ENCODE data around the gene DUSP9.

DNA sequence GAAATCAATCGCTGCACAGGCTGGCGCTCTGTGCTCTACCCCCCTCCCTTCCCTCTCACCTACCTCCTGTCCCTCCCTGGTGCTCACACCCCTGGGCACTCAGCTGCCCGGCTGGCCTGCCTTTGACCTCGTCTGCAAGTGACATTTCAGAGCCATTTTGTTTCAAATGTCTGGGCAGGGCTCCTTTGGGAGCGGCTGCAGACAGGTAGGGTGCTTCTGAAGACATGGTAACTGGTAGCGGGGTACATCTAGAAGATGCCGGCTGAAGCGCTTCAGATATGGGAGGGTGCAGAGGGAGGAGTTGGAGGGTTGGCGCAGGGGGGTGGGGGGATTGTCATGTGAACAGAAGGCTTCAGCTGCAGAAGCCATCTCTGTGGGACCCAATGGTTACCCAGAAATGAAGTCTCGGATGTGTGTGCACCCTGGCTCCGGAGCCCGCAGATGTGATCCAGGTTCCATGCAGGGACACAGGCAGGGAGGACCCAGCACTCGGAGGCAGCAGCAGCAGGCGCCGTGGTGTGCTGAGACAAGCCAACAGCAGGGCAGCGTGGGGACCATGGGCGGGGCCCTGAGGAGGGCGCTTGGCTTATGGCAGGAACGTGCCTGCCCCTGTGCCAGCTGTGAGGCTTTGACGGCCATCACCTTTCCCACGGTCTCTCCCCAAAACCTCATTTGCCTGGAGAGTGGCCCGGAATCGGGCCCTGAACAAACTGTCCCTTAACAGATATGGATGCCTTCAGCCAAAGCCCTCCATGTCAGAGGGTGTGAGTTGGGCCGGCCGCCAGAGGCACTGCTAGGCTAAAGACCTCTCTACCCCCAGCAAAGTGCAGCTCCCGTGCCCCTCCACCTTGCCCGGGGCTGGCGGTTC, 7.6 kb upstream of the DUSP9 start:
- no peak for TF ChIP-seq EZH2phosphoT487 (IDR thresholded peaks at IDR 0.05; ENCODE audit: borderline replicate concordance, low read length)
- TF ChIP-seq, protein P1, sequence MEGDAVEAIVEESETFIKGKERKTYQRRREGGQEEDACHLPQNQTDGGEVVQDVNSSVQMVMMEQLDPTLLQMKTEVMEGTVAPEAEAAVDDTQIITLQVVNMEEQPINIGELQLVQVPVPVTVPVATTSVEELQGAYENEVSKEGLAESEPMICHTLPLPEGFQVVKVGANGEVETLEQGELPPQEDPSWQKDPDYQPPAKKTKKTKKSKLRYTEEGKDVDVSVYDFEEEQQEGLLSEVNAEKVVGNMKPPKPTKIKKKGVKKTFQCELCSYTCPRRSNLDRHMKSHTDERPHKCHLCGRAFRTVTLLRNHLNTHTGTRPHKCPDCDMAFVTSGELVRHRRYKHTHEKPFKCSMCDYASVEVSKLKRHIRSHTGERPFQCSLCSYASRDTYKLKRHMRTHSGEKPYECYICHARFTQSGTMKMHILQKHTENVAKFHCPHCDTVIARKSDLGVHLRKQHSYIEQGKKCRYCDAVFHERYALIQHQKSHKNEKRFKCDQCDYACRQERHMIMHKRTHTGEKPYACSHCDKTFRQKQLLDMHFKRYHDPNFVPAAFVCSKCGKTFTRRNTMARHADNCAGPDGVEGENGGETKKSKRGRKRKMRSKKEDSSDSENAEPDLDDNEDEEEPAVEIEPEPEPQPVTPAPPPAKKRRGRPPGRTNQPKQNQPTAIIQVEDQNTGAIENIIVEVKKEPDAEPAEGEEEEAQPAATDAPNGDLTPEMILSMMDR (conservative IDR thresholded peaks at IDR 0.05; ENCODE audit: low read depth, low read length), result no peak
